Activated naive CD8-positive, alpha-beta T cell treated with anti-CD3 and anti-CD28 coated beads, Interleukin-2, amount 10 ng/mL, durations not matched to agents 7 days and 5 days (primary cell): ENCODE measurements around the gene THSD4. TPM values are rescaled to one million over a fixed set of nuclear protein-coding genes. Genes with fewer than 3 reads are reported as not detected.

Source experiments
- ATAC-seq: fragments of 150-1000 bp; cut with Tn5 transposase; one replicate; pipeline ENCODE4 v1.10.0; 2021; ENCODE audit warnings: low read depth, moderate library complexity
- POLR2A ChIA-PET: fragments of 350-600 bp; sonication (Branson Sonifier 250); formaldehyde crosslinking; loops from one replicate; lab custom pipeline; 2021; ENCODE audit warnings: antibody characterized with exemption; lab: Charles Lee
- DNase-seq: peaks from one replicate; pipeline ENCODE4 v3.0.0; 2021
- H3K27ac Mint-ChIP-seq: one replicate; pipeline ENCODE4 v1.8.0; 2022; ENCODE audit warnings: mild to moderate bottlenecking, mixed read lengths
- H3K27me3 Mint-ChIP-seq: one replicate; pipeline ENCODE4 v1.8.0; 2022; ENCODE audit warnings: mild to moderate bottlenecking, moderate library complexity, mixed read lengths
- H3K36me3 Mint-ChIP-seq: one replicate; pipeline ENCODE4 v1.8.0; 2021; ENCODE audit warnings: mild to moderate bottlenecking, mixed read lengths
- H3K4me1 Mint-ChIP-seq: one replicate; pipeline ENCODE4 v1.8.0; 2021; ENCODE audit warnings: mixed read lengths
- H3K4me3 Mint-ChIP-seq: one replicate; pipeline ENCODE4 v1.8.0; 2022; ENCODE audit warnings: mild to moderate bottlenecking, moderate library complexity, mixed read lengths
- H3K9me3 Mint-ChIP-seq: one replicate; pipeline ENCODE4 v1.8.0; 2021; ENCODE audit warnings: mixed read lengths
- total RNA-seq, 2 experiments: library from RNA; stranded (reverse); gene quantifications; one replicate each; pipeline ENCODE4 v1.2.3, GENCODE V29; 2021

THSD4 gene
- total RNA-seq, 2 experiments from 2014 or later, result not detected

DNA sequence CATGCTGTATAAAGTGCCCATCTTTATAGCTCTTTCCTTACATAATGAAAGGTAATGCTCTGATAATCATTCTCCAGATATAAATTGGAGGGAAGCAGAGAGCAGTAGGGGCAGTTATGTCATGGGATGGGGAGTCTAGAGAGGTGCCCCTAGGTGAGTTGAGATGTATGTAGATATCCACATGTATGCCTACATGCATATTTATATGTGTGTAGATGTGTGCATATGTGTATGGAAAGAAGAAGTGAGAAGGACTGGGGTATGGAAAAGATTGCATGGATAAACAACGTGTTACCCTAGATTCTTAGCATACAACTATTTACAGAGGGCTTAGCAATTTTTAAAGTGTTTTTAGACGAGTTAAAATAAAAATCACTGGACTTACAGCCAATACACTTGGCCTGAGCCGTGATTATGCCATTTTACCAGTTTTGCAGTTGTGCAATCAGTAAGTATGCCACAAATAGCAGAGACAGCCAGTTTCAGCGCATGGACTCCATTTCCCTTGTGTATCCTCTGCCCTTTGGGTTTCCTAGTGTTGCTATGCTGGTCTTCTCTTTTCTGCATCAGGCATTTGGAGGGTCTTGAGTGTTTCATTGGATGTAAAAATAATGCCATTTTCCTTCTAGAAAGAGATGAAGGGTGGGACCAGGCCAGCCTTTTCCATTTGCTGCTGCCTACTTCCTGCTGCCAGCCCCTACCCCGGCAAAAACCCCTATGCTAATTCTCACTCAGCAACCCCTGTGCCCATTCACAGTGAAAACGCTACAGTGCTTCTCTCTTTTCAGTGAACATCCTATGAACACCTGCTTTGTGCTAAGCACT is 495.7 kb downstream of the THSD4 start:
- no peak overlapping the region for H3K27ac Mint-ChIP-seq
- POLR2A ChIA-PET, result no interaction called here
- DNase-seq (no peak), ATAC-seq (no peak)
- H3K4me3 Mint-ChIP-seq, result no peak overlapping the region
- H3K27me3 Mint-ChIP-seq, result peaks cover 11% of the 10 kb centered on the region
- no peaks in the 10 kb centered on the region for H3K4me1 Mint-ChIP-seq
- H3K9me3 Mint-ChIP-seq, result no peaks in the 10 kb centered on the region
- no peaks in the 10 kb centered on the region for H3K36me3 Mint-ChIP-seq

DNA sequence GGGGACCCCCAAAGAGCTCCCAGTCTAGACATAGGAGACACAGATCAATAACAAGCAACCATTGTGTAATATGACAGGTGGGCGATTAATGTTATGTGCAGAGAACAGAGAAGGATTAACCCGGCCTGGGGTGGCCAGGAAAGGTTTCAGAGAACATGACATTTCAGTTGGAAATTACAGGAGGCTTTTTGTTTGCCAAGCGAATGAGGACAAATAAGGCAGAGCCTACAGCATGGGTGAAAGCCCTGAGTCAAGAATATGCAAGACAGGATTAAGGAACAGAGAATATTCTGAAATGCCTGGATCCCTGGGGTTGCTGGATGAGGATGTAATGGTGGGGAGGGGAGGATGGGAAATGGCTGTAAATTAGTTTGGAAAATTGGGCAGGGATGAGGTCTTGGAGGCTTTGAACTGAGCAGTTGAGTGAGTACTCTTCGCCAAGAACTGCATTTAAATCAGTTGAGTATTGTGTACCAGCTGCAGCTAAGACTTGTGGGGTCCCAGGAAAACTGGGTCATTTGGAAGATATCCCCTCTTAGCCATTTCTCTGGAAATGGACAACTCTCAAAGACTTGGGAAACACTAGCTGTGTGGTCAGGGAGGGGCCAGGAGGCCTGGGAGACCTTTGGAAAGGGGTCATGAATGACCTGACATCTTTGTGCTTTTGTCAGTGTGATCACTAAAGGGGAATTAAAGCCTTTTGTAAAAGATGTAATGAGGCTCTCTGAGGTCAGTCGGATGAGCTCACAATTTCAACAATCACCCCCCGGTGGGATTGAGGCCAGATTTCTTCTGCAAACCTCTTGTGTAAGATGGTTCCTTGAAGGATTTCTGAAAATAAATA is 496.5 kb downstream of the THSD4 start:
- no peak overlapping the region for H3K4me3 Mint-ChIP-seq
- ATAC-seq, result no peak
- POLR2A ChIA-PET, result no interaction called here

DNA sequence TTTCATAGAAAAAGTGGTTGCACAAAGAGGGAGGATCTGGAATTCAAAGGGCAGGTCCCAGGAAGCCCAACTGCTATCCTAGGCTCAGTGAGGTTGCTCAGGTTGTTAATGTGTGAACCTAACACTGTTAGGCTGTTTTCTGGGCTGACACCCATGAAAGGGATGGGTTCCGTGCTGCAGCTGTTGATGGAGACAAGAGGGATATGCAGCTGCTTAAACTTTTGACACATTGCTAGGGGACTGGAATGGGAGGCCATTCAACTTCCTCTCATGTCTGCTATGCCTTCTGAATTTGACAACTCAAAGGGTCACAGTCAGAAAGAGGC is 497.1 kb downstream of the THSD4 start:
- H3K4me1 Mint-ChIP-seq, result no peaks in the 10 kb centered on the region
- H3K36me3 Mint-ChIP-seq, result no peaks in the 10 kb centered on the region
- no peak overlapping the region for H3K4me3 Mint-ChIP-seq
- no peaks in the 10 kb centered on the region for H3K9me3 Mint-ChIP-seq
- POLR2A ChIA-PET, result no interaction called here
- H3K27me3 Mint-ChIP-seq, result peaks cover 14% of the 10 kb centered on the region
- ATAC-seq (no peak), DNase-seq (no peak)
- no peak overlapping the region for H3K27ac Mint-ChIP-seq

More for the DNA sequence above, 496.5 kb downstream of the THSD4 start:
- Mint-ChIP-seq H3K27me3 (peaks cover 14% of the 10 kb centered on the region), H3K36me3 (no peaks in the 10 kb centered on the region), H3K9me3 (no peaks in the 10 kb centered on the region), H3K27ac (no peak overlapping the region), H3K4me1 (no peaks in the 10 kb centered on the region)
- no peak for DNase-seq

DNA sequence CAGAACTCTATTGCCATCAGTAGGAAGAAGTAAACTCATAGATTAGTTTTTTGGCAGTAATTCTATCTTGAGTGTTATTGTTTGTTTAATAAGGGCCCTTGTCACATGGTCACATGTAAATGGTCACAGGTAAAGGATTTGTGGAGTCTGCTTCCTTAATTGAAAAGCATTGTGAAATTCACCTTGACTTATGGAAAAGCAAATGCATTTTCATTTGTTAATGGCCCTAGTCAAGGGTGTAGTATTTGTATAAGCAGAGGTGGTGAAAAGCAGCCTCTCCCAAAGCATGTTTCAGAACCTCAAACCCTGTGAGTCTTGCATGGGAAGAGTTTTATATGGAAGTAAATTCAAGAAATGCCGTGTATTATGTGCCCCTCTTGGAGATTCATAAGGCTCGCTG is 497.6 kb downstream of the THSD4 start:
- DNase-seq, result no peak

DNA sequence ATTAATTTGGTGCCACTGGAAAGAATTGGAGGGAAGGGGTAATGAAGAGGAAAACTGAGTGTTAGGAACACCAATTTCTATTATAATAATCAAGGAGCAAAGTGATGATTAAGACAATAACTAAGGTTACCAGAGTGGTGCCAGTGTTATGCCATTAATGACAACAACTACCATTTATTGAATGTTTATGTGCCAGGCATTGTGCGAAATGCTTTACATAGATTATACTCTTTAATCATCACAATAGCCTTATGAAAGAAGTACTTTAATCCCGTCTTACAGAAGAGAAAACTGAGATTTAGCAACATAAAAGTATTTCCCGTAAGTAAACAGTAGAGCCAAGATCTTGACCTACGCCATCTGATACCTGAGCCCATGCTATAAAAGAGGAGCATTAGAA is 507.8 kb downstream of the THSD4 start:
- ATAC-seq (no peak), DNase-seq (no peak)
- no peaks in the 10 kb centered on the region for H3K4me1 Mint-ChIP-seq
- H3K27ac Mint-ChIP-seq, result no peak overlapping the region
- POLR2A ChIA-PET, result no interaction called here
- no peaks in the 10 kb centered on the region for H3K36me3 Mint-ChIP-seq
- H3K4me3 Mint-ChIP-seq, result no peak overlapping the region
- H3K27me3 Mint-ChIP-seq, result peaks cover 17% of the 10 kb centered on the region
- no peaks in the 10 kb centered on the region for H3K9me3 Mint-ChIP-seq

More for the DNA sequence above, 497.6 kb downstream of the THSD4 start:
- Mint-ChIP-seq H3K27me3 (peaks cover 14% of the 10 kb centered on the region), H3K4me1 (no peaks in the 10 kb centered on the region), H3K9me3 (no peaks in the 10 kb centered on the region), H3K4me3 (no peak overlapping the region), H3K36me3 (no peaks in the 10 kb centered on the region), H3K27ac (no peak overlapping the region)
- POLR2A ChIA-PET, result no interaction called here
- no peak for ATAC-seq

- no peaks in the 10 kb centered on the region for H3K4me1 Mint-ChIP-seq
- no peak overlapping the region for H3K4me3 Mint-ChIP-seq
- H3K27me3 Mint-ChIP-seq, result peaks cover 15% of the 10 kb centered on the region
- DNase-seq, result no peak
- ATAC-seq, result no peak
- no peaks in the 10 kb centered on the region for H3K36me3 Mint-ChIP-seq
- H3K27ac Mint-ChIP-seq, result no peak overlapping the region
- H3K9me3 Mint-ChIP-seq, result no peaks in the 10 kb centered on the region
- POLR2A ChIA-PET, result no interaction called here
Measured at GRCh38 chr15:71626596-71627088, 511.4 kb downstream of the THSD4 start.

DNA sequence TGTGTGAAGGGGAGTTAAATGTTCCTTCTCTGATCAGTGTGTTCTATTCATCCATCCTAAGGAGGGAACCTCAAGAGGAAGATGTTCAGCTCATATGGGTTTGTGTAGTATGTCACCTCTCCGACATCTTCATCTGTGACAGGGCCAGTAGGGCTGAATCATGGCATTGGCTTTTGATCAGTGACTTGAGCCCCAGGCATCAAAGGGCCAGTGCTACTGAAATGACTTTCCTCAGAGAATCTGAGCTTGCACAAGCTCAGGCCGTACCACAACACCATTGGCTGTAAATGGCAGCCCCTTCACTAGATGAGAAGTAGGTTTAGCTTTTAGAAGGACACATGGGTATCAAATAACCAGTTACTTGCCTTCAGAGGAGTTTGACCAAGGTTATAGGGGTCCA is 511.9 kb downstream of the THSD4 start:
- H3K9me3 Mint-ChIP-seq, result no peaks in the 10 kb centered on the region
- DNase-seq, result no peak
- no peak overlapping the region for H3K4me3 Mint-ChIP-seq
- H3K36me3 Mint-ChIP-seq, result no peaks in the 10 kb centered on the region
- no peak overlapping the region for H3K27ac Mint-ChIP-seq
- H3K27me3 Mint-ChIP-seq, result peaks cover 15% of the 10 kb centered on the region
- no peak for ATAC-seq
- no peaks in the 10 kb centered on the region for H3K4me1 Mint-ChIP-seq
- POLR2A ChIA-PET, result no interaction called here

- ATAC-seq (no peak), DNase-seq (no peak)
- H3K27me3 Mint-ChIP-seq, result peaks cover 14% of the 10 kb centered on the region
- POLR2A ChIA-PET, result no interaction called here
- H3K4me1 Mint-ChIP-seq, result no peaks in the 10 kb centered on the region
- H3K4me3 Mint-ChIP-seq, result no peak overlapping the region
- H3K27ac Mint-ChIP-seq, result no peak overlapping the region
- no peaks in the 10 kb centered on the region for H3K36me3 Mint-ChIP-seq
- no peaks in the 10 kb centered on the region for H3K9me3 Mint-ChIP-seq
Measured at GRCh38 chr15:71627604-71628003, 512.3 kb downstream of the THSD4 start.

DNA sequence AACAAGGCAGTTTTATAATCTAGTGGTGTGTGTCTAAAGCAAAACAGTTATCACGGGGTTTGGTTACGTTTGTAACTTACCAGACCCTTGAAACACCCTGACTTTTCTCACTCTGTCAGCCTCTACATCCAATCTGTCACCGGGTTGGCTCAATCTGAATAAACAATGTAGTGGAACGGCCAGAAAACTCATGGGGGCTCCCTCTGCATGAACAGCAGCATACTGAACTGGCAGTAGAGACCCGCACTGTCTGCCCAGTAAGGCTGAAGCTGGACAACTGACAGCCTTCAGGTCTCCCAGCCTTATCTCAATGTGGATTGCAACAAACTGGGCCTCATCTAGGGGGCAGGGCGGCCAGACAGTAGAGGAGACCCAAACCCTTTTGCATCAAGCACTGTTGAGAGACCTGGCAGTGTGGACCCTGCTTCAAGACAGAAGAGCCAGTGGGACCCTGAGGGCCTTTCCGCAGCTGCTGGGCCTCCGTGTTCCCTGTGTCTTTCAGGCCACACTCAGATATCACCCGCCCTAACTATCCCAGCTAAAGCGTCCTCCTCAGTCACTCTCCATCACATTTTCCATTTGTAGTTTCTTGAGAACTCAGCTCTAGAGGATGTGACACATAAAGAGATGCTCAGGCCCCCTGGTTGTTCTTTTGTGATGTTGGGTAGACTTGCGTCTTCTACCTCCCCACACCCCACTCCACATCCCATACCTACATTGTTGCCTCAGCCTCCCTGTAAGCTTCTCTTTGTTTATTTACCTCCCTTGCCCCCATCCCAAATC is 513.9 kb downstream of the THSD4 start:
- peaks cover 11% of the 10 kb centered on the region for H3K27me3 Mint-ChIP-seq
- H3K4me3 Mint-ChIP-seq, result no peak overlapping the region
- DNase-seq (no peak), ATAC-seq (no peak)
- no peaks in the 10 kb centered on the region for H3K36me3 Mint-ChIP-seq
- POLR2A ChIA-PET, result no interaction called here
- H3K9me3 Mint-ChIP-seq, result no peaks in the 10 kb centered on the region
- no peaks in the 10 kb centered on the region for H3K4me1 Mint-ChIP-seq
- no peak overlapping the region for H3K27ac Mint-ChIP-seq

DNA sequence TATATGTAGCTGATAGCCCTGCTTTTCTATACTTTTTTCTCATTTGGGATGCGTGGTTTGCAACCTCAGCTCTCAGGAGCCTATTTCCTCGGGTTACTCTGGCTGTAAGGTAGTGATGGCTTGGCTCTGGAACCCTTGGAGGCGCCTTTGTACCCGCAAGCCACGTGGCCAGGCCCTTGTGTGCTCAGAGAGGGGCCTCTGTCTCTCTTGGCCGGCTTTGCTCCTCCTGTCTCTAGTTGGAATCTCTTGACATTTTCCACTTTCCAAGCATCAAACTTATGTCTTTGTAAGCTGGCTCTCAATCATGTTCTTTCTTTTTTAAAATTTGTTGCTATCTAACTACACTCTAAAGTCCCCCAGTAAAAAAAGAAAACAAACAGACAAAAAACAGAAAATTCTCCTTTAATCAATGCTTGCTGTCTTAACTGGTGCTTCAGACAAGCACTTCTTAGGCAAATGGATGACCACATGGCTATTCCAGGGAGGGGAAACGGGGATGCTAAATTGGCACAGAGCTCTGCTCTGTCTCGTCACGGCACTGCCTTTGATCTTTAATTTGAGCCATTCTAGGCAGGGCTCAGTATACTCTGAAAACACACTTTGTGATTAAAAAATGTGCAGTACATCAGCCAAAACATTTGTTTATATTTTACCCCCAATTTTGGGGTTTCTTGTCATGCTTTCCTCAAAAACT is 514.7 kb downstream of the THSD4 start:
- peaks cover 8% of the 10 kb centered on the region for H3K27me3 Mint-ChIP-seq
- no peaks in the 10 kb centered on the region for H3K9me3 Mint-ChIP-seq
- POLR2A ChIA-PET, result no interaction called here
- DNase-seq, result no peak
- ATAC-seq, result no peak
- H3K36me3 Mint-ChIP-seq, result no peaks in the 10 kb centered on the region
- no peak overlapping the region for H3K27ac Mint-ChIP-seq
- no peaks in the 10 kb centered on the region for H3K4me1 Mint-ChIP-seq
- H3K4me3 Mint-ChIP-seq, result no peak overlapping the region

- H3K36me3 Mint-ChIP-seq, result no peaks in the 10 kb centered on the region
- no peak overlapping the region for H3K27ac Mint-ChIP-seq
- H3K9me3 Mint-ChIP-seq, result no peaks in the 10 kb centered on the region
- no peaks in the 10 kb centered on the region for H3K4me1 Mint-ChIP-seq
- ATAC-seq, result no peak
- DNase-seq, result no peak
- POLR2A ChIA-PET, result no interaction called here
- H3K4me3 Mint-ChIP-seq, result no peak overlapping the region
- peaks cover 8% of the 10 kb centered on the region for H3K27me3 Mint-ChIP-seq
Measured at GRCh38 chr15:71630475-71630809, 515.2 kb downstream of the THSD4 start.

DNA sequence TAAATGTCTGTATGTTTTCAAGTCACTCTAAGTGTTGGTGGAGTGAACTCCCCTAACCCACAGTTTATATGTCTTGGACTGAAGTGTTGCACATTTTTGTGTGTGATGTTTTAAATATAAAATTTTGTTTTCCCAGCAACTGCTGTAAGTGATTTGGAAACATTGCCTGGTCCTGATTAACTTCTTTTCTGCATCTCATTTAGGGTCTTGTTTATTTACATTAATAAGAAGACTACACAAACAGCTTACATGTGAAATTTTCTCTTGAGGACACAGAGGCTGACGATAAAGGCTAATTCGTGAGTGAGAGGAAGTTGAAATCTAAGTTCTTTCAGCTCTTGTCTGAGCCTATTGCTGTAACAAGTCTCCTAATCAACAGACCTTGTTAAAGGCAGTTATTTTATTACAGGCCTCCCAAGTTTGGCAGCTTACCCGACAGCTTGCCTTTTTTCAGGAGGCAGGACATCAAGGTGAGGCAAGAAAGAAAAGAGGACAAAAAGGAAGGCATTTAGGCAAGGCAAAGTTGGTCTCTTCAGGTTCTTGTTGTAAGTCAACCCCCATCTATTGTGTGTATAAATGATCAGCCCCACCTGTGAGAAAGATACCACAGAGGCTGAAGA is 517.4 kb downstream of the THSD4 start:
- ATAC-seq (no peak), DNase-seq (no peak)
- Mint-ChIP-seq H3K4me3 (no peak overlapping the region), H3K9me3 (no peaks in the 10 kb centered on the region), H3K27me3 (peaks cover 3% of the 10 kb centered on the region), H3K36me3 (no peaks in the 10 kb centered on the region), H3K27ac (no peak overlapping the region), H3K4me1 (no peaks in the 10 kb centered on the region)
- POLR2A ChIA-PET, result no interaction called here
